Activated naive CD4-positive, alpha-beta T cell treated with anti-CD3 and anti-CD28 coated beads, Interleukin-2, amount 10 ng/mL, durations not matched to agents 7 days and 5 days (primary cell): ENCODE measurements around the gene NAXE.

ENCODE experiments used
- CTCF ChIA-PET: fragments of 350-600 bp; sonication (Branson Sonifier 250); formaldehyde crosslinking; loops from one replicate; lab custom pipeline; 2021; ENCODE audit warnings: antibody characterized with exemption; lab: Charles Lee
- DNase-seq: peaks from one replicate; pipeline ENCODE4 v3.0.0-alpha.2; 2020
- H3K27ac Mint-ChIP-seq: one replicate; pipeline ENCODE4 v1.8.0; 2021; ENCODE audit warnings: mild to moderate bottlenecking, moderate library complexity, mixed read lengths
- H3K27me3 Mint-ChIP-seq: one replicate; pipeline ENCODE4 v1.8.0; 2021; ENCODE audit warnings: mild to moderate bottlenecking, mixed read lengths
- H3K36me3 Mint-ChIP-seq: one replicate; pipeline ENCODE4 v1.8.0; 2021; ENCODE audit warnings: mixed read lengths
- H3K4me1 Mint-ChIP-seq: one replicate; pipeline ENCODE4 v1.8.0; 2021; ENCODE audit warnings: mixed read lengths
- H3K4me3 Mint-ChIP-seq: one replicate; pipeline ENCODE4 v1.8.0; 2021; ENCODE audit warnings: mild to moderate bottlenecking, moderate library complexity, mixed read lengths
- H3K9me3 Mint-ChIP-seq: one replicate; pipeline ENCODE4 v1.8.0; 2021; ENCODE audit warnings: mixed read lengths

NAXE gene

DNA sequence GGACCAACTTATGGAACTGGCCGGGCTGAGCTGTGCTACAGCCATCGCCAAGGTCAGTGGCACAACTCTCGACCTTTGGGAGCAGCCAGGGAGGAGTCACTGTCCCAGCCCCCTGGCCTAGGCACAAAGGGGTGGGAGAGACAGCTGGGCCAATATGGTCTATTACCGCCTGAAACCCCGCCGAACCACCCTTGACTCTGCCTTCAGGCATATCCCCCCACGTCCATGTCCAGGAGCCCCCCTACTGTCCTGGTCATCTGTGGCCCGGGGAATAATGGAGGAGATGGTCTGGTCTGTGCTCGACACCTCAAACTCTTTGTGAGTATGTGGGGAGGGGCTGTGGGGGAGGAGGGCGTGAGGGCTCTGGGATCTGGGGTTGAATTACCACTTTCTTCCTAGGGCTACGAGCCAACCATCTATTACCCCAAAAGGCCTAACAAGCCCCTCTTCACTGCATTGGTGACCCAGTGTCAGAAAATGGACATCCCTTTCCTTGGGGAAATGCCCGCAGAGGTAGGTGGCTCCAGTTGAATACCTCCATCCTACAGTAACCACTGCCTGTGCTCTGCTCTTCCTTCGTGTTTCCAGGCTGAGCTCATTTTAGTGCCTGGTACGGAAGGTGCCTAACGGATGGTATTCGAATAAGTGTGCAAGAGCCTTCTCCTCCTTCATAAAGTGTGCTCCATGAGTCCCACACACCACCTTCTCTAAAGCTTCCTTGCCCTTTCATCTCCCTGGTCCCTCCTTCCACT is 758 bp downstream of the NAXE start:
- peaks cover 3% of the 10 kb centered on the region for H3K27me3 Mint-ChIP-seq
- no peaks in the 10 kb centered on the region for H3K9me3 Mint-ChIP-seq
- H3K36me3 Mint-ChIP-seq = peaks cover 22% of the 10 kb centered on the region
- no peak for DNase-seq
- CTCF ChIA-PET = interaction anchor here (1.3 to 5.0 kb wide), 5 partner anchors 9 to 207 kb away, joined by 4 to 29 read pairs (median 9); partner anchors contain the start of gene GPATCH4
- peak overlapping the region; percentile 78 for H3K4me3 Mint-ChIP-seq
- H3K27ac Mint-ChIP-seq = peak overlapping the region; percentile 74
- H3K4me1 Mint-ChIP-seq = peaks cover 28% of the 10 kb centered on the region

DNA sequence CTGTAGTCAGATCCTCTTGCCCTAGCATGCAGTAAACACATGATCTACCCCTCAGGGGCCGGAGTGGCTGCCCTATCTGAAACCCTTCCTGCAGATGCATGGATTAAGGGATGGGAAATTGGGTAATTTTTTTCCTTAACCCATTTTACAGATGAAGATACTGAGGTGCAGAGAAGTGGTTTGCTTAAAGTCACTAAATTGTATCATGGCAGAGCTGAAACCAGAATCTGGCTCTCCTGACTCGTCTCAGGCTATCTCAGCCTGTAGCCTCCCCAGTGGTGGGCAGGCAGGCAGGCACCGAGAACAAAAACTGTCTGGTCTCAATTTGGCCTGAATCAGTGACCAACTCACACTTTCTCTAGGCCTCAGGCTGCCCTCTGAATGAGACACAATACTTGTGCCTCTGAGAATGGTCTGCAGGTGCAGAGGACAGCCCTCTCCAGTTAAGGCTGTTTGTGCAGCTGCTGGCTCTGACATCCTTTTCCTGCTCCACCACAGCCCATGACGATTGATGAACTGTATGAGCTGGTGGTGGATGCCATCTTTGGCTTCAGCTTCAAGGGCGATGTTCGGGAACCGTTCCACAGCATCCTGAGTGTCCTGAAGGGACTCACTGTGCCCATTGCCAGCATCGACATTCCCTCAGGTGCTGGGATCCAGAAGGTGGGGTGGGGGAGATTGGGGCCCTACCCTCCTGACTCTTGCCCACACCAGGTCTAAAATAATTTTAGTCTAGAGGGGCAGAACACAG is 1.5 kb downstream of the NAXE start:
- Mint-ChIP-seq H3K4me3 (peak overlapping the region; percentile 78), H3K27me3 (peaks cover 3% of the 10 kb centered on the region), H3K9me3 (no peaks in the 10 kb centered on the region), H3K27ac (peak overlapping the region; percentile 57), H3K36me3 (peaks cover 24% of the 10 kb centered on the region), H3K4me1 (peaks cover 29% of the 10 kb centered on the region)
- no peak for DNase-seq
- CTCF ChIA-PET = interaction anchor here (1.6 to 5.0 kb wide), 5 partner anchors 9 to 112 kb away, joined by 4 to 29 read pairs (median 7); no protein-coding TSS in a partner anchor

GRCh38 chr1:156593661-156593989 is 2.0 kb downstream of the NAXE start:
- H3K9me3 Mint-ChIP-seq = no peaks in the 10 kb centered on the region
- H3K4me3 Mint-ChIP-seq = no peak overlapping the region
- H3K4me1 Mint-ChIP-seq = peaks cover 33% of the 10 kb centered on the region
- DNase-seq = no peak
- no peak overlapping the region for H3K27ac Mint-ChIP-seq
- H3K27me3 Mint-ChIP-seq = peaks cover under 1% of the 10 kb centered on the region
- CTCF ChIA-PET = interaction anchor here (1.4 to 5.0 kb wide), 5 partner anchors 9 to 113 kb away, joined by 3 to 29 read pairs (median 5); no protein-coding TSS in a partner anchor
- H3K36me3 Mint-ChIP-seq = peaks cover 29% of the 10 kb centered on the region

GRCh38 chr1:156594190-156594589 is 2.6 kb downstream of the NAXE start:
- Mint-ChIP-seq H3K27ac (no peak overlapping the region), H3K4me3 (no peak overlapping the region), H3K4me1 (peaks cover 37% of the 10 kb centered on the region), H3K9me3 (no peaks in the 10 kb centered on the region), H3K36me3 (peaks cover 33% of the 10 kb centered on the region), H3K27me3 (no peaks in the 10 kb centered on the region)
- no peak for DNase-seq
- CTCF ChIA-PET = interaction anchor here (0.6 to 5.0 kb wide), 6 partner anchors 8 to 113 kb away, joined by 3 to 29 read pairs (median 4); no protein-coding TSS in a partner anchor

GRCh38 chr1:156595016-156595415 is 3.4 kb downstream of the NAXE start:
- Mint-ChIP-seq H3K36me3 (peaks cover 33% of the 10 kb centered on the region), H3K27me3 (no peaks in the 10 kb centered on the region), H3K9me3 (no peaks in the 10 kb centered on the region), H3K27ac (no peak overlapping the region), H3K4me3 (no peak overlapping the region), H3K4me1 (peaks cover 43% of the 10 kb centered on the region)
- no peak for DNase-seq
- CTCF ChIA-PET = interaction anchor here (1.3 to 5.0 kb wide), 6 partner anchors 9 to 114 kb away, joined by 3 to 29 read pairs (median 6); no protein-coding TSS in a partner anchor

DNA sequence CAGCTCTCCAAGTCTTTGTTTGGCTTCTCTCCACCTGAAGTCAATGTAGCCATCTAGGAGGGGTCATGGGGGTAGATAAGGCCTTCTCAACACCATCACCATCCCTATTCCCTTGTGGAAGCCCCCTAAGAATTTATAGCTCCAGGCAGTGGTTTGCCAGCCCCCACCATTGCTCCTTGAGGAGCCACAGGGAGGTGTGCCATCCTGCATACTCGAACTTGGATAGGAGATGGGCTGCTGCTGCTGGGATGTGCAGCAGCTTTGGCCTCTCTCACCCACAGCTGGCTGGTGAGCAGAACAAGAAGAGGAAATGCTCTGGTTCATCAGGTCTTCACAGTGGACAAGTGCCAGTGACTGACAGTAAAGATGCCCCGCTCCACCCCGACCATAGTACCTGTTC is 4.8 kb downstream of the NAXE start:
- H3K4me1 Mint-ChIP-seq = peaks cover 45% of the 10 kb centered on the region
- no peak overlapping the region for H3K27ac Mint-ChIP-seq
- no peak overlapping the region for H3K4me3 Mint-ChIP-seq
- peaks cover 33% of the 10 kb centered on the region for H3K36me3 Mint-ChIP-seq
- DNase-seq = no peak
- no peaks in the 10 kb centered on the region for H3K9me3 Mint-ChIP-seq
- CTCF ChIA-PET = interaction anchor here (1.1 to 2.4 kb wide), 4 partner anchors 10 to 210 kb away, joined by 3 to 9 read pairs (median 6); no protein-coding TSS in a partner anchor
- H3K27me3 Mint-ChIP-seq = no peaks in the 10 kb centered on the region

DNA sequence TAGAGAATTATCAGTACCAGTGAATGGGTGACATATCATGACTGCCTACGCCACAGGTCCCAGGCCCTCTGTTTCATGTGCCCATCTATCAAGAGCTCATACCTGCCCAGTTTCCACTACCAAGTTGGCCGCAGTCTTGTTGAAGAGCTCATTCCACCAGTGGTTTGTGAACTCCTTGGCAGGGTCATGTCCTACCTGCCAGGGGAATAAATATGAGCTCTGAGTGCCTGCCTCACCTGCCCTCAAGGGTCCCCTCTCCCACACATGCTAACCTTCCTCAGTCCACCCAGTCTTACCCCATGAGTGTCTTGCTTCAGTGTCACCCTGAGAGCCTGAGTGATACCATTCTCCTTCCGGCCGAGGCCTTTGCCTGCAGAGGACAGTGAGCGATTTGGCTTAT is 6.5 kb downstream of the NAXE start:
- Mint-ChIP-seq H3K36me3 (peaks cover 33% of the 10 kb centered on the region), H3K4me1 (peaks cover 48% of the 10 kb centered on the region), H3K4me3 (no peak overlapping the region), H3K9me3 (no peaks in the 10 kb centered on the region), H3K27me3 (no peaks in the 10 kb centered on the region), H3K27ac (no peak overlapping the region)
- CTCF ChIA-PET = interaction anchor here (1.2 to 2.0 kb wide), 4 partner anchors 10 to 212 kb away, joined by 3 to 6 read pairs (median 4); no protein-coding TSS in a partner anchor
- no peak for DNase-seq

GRCh38 chr1:156598731-156599432 is 7.3 kb downstream of the NAXE start:
- DNase-seq = no peak
- H3K27me3 Mint-ChIP-seq = no peaks in the 10 kb centered on the region
- H3K4me1 Mint-ChIP-seq = peaks cover 46% of the 10 kb centered on the region
- H3K27ac Mint-ChIP-seq = no peak overlapping the region
- H3K4me3 Mint-ChIP-seq = no peak overlapping the region
- CTCF ChIA-PET = interaction anchor here (0.6 to 2.7 kb wide), 8 partner anchors 10 to 370 kb away, joined by 3 to 6 read pairs (median 4); no protein-coding TSS in a partner anchor
- no peaks in the 10 kb centered on the region for H3K9me3 Mint-ChIP-seq
- peaks cover 33% of the 10 kb centered on the region for H3K36me3 Mint-ChIP-seq

- H3K4me3 Mint-ChIP-seq = peak overlapping the region; percentile 98
Observed at GRCh38 chr1:156599811-156600210, 8.2 kb downstream of the NAXE start.

DNA sequence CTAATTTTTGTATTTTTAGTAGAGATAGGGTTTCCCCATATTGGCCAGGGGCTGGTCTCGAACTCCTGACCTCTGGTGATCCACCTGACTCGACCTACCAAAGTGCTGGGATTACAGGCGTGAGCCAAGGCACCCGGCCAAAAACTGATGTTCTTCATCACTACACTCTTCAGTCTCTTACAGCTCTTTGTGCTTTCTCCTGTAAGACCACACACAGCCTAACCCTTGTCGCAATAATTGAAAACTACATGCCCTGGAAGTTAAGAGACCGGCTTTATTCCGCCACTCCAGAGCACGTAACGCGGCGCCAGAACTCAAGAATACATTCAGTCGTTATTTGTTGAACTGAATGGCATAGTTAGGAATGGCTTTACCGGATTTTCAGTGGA is 9.2 kb downstream of the NAXE start:
- CTCF ChIA-PET = interaction anchor here (0.6 to 3.0 kb wide), 5 partner anchors 9 to 215 kb away, joined by 3 to 9 read pairs (median 6); partner anchors contain the start of gene NAXE
- Mint-ChIP-seq H3K4me1 (peaks cover 41% of the 10 kb centered on the region), H3K9me3 (no peaks in the 10 kb centered on the region), H3K36me3 (peaks cover 23% of the 10 kb centered on the region), H3K4me3 (peak overlapping the region; percentile 98), H3K27ac (peak overlapping the region; percentile 93), H3K27me3 (no peaks in the 10 kb centered on the region)
- DNase-seq = no peak

More at GRCh38 chr1:156599811-156600210, 8.2 kb downstream of the NAXE start:
- Mint-ChIP-seq H3K27me3 (no peaks in the 10 kb centered on the region), H3K36me3 (peaks cover 33% of the 10 kb centered on the region), H3K4me1 (peaks cover 46% of the 10 kb centered on the region), H3K9me3 (no peaks in the 10 kb centered on the region), H3K27ac (no peak overlapping the region)
- CTCF ChIA-PET = interaction anchor here (0.5 to 3.0 kb wide), 7 partner anchors 8 to 119 kb away, joined by 3 to 9 read pairs (median 6); partner anchors contain the start of gene NAXE
- DNase-seq = no peak

DNA sequence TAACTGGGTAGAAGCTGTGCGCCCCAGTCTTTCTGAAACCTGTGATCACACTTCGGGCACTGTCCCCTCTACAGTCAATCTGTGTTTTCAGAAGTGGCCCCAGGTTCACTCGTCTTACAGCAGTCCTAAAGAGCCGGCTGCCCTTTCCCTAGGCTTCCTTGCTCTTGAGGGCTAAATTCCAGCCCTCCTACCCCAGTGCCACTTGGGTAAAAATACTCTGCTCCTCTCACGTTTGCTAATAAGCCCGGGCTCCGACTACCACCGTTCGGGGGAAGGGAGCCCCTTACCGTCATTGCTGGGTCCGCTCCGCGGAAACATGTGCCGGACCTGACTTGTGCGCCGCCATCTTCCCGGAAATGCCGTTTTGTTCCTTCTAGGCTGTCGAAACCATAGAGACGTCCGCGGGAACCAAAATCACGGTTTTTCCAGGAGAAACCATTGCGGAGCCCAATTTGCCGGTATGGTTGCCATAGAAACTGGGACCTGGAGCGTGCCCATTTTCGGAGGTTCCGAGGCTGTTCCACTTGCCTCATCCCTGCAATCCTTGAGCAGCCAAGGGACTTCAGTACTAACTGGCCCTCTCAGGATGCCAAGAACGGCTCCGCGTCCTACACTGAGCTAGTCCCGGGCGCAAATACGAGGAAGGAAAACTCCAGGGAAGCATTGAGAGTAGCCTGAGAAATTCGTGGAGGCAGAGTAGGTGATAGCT is 9.7 kb downstream of the NAXE start, which contains the start of gene GPATCH4:
TSS of gene GPATCH4 (minus strand) at position 358 of the 709 bp plus-strand sequence.
- peak; percentile 89 for DNase-seq
- Mint-ChIP-seq H3K27ac (peak within 1 kb of the TSS; percentile 93), H3K4me1 (peaks cover 41% of the 10 kb centered on the region), H3K9me3 (no peaks in the 10 kb centered on the region), H3K36me3 (peaks cover 20% of the 10 kb centered on the region), H3K4me3 (peak within 1 kb of the TSS; percentile 98), H3K27me3 (no peaks in the 10 kb centered on the region)
- CTCF ChIA-PET = interaction anchor here (0.6 to 3.0 kb wide), 9 partner anchors 10 to 155 kb away, joined by 3 to 9 read pairs (median 4); partner anchors contain the start of gene NAXE

- Mint-ChIP-seq H3K9me3 (no peaks in the 10 kb centered on the region), H3K27me3 (no peaks in the 10 kb centered on the region), H3K4me3 (peak overlapping the region; percentile 98), H3K4me1 (peaks cover 41% of the 10 kb centered on the region), H3K36me3 (peaks cover 15% of the 10 kb centered on the region), H3K27ac (no peak overlapping the region)
- CTCF ChIA-PET = interaction anchor here (0.6 to 3.0 kb wide), 7 partner anchors 8 to 156 kb away, joined by 3 to 9 read pairs (median 4); partner anchors contain the start of gene NAXE
- DNase-seq = no peak
Observed at GRCh38 chr1:156601892-156602291, 10.3 kb downstream of the NAXE start.
